ENCODE results near the gene CELA1.

CELA1 gene

DNA sequence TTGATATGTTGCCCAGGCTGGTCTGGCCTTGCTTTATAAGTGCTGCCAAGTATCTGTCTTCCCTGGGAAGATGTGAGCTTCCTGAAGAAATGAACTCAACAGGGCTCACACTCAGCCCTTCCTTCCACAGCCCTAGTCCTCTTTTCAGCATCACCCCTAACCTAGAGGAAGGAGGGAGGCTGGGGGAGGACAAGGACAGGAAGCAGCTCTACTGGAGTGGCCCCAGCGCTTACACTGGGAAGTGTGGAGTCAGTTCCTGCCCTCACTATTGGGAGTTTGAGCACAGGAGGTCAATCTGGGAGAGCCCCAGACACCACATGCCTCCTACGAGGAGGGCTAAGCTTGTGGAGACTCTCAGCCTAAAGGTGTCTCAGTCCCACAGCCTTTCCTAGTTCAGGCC, 27.9 kb upstream of the CELA1 start:
- H3K4me3 ChIP-seq (replicated peaks; ENCODE audit: low read depth, low read length): no peak overlapping the region
- TF ChIP-seq, protein P1, sequence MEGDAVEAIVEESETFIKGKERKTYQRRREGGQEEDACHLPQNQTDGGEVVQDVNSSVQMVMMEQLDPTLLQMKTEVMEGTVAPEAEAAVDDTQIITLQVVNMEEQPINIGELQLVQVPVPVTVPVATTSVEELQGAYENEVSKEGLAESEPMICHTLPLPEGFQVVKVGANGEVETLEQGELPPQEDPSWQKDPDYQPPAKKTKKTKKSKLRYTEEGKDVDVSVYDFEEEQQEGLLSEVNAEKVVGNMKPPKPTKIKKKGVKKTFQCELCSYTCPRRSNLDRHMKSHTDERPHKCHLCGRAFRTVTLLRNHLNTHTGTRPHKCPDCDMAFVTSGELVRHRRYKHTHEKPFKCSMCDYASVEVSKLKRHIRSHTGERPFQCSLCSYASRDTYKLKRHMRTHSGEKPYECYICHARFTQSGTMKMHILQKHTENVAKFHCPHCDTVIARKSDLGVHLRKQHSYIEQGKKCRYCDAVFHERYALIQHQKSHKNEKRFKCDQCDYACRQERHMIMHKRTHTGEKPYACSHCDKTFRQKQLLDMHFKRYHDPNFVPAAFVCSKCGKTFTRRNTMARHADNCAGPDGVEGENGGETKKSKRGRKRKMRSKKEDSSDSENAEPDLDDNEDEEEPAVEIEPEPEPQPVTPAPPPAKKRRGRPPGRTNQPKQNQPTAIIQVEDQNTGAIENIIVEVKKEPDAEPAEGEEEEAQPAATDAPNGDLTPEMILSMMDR (IDR thresholded peaks at IDR 0.05; ENCODE audit: low read length, missing control alignments): no peak
- DNase-seq (ENCODE audit: low read depth): peak; percentile 84

DNA sequence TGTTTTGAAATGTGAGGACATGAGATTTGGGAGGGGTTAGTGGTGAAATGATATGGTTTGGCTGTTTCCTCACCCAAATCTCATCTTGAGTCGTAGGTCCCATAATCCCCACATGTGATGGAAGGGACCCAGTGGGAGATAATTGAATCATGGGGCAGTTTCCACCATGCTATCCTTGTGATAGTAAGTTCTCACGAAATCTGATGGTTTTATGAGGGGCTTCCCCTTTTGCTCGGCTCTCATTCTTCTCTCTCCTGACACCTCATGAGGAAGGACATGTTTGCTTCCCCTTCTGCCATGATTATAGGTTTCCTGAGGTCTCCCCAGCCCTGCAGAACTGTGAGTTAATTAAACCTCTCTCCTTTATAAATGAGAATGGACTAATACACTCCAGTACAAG, 26.7 kb upstream of the CELA1 start:
- H3K4me3 ChIP-seq (replicated peaks; ENCODE audit: low read depth, low read length): no peak overlapping the region
- no peak for DNase-seq (ENCODE audit: low read depth)
- TF ChIP-seq, protein P1 (IDR thresholded peaks at IDR 0.05; ENCODE audit: low read length, missing control alignments): no peak

DNA sequence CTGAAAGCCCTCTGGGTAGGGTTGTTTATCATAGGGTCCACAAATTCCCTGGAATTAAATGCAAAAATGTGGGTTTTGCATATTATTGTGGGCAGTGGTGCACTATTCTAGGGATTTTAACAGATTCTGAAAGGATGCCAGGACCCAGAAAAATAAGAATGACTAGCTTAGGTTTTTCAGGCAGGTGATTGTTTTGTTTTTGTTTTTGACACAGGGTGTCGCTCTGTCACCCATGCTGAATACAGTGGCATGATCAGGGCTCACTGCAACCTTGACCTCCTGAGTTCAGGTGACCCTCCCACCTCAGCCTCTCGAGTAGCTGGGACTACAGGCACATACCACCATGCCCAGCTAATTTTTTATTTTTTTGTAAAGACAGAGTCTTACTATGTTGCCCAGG, 25.5 kb upstream of the CELA1 start:
- no peak overlapping the region for H3K4me3 ChIP-seq (replicated peaks; ENCODE audit: low read depth, low read length)
- TF ChIP-seq, protein P1 (IDR thresholded peaks at IDR 0.05; ENCODE audit: low read length, missing control alignments): no peak
- no peak for DNase-seq (ENCODE audit: low read depth)

DNA sequence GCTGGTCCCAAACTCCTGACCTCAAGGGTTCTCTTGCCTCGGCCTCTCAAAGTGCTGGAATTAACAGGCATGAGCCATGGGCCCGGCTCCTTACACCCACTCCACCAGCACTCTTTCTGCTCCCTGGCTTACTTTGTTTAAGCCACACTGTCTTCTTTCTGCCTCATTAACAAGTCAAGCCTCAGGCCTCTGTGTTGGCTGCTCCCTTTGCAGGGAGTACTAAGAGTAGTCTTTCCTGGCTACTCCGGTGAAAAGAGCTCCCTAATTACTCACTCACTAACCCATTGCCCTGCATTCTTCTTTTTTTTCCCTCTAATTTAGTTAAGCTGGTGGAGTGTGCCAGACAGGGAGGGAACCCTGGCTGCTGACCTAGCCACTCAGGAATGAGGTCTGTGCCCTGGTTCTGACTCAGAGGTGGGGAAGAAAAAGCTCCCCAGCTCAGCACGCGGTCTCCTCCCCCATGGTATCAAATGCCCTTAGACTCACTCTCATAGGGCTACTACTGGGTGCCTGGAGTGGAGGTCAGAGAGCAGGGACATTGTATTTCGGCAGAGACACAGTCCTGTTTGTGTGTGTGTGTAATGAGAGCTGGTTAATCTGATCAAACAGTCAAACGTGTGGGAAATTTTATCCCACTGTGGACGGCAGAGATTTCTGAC, 24.9 kb upstream of the CELA1 start:
- DNase-seq (ENCODE audit: low read depth): peak; percentile 95
- TF ChIP-seq, protein P1 (IDR thresholded peaks at IDR 0.05; ENCODE audit: low read length, missing control alignments): no peak
- H3K4me3 ChIP-seq (replicated peaks; ENCODE audit: low read depth, low read length): no peak overlapping the region

GRCh38 chr12:51370667-51371066, 24.2 kb upstream of the CELA1 start:
- no peak for DNase-seq (ENCODE audit: low read depth)
- TF ChIP-seq, protein P1 (IDR thresholded peaks at IDR 0.05; ENCODE audit: low read length, missing control alignments): no peak

DNA sequence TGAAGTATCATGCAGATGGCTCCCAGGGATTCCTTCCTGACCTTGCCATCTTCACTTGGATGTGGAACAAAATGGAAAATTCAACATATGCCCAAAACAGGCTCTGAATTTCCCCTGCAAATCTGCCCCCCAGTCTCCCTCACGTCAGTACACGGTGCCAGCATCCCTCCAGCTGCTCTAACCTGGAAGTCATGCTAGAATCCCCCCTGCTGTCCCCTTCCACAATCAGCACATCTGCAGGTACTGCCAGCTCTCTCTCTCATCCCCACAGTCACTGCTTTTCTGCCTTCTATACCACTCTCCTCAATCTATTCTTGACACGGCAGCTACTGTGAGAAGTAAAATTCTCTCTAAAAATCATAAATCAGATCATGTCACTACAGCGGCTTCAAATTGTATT, 23.1 kb upstream of the CELA1 start:
- no peak overlapping the region for H3K4me3 ChIP-seq (replicated peaks; ENCODE audit: low read depth, low read length)
- no peak for DNase-seq (ENCODE audit: low read depth)
- TF ChIP-seq, protein P1 (IDR thresholded peaks at IDR 0.05; ENCODE audit: low read length, missing control alignments): no peak

More at GRCh38 chr12:51370667-51371066, 24.2 kb upstream of the CELA1 start:
- no peak overlapping the region for H3K4me3 ChIP-seq (replicated peaks; ENCODE audit: low read depth, low read length)
